HG03378 (cell line): ENCODE results near the gene HMGCS1.
"Not testable (repeated sequence)": the region's sequence is repeated elsewhere in the genome, so short reads cannot be mapped to it uniquely, and the experiment has no call there.

ENCODE experiments used
- ATAC-seq: cut with Tn5 transposase; IDR thresholded peaks from one replicate; pipeline ENCODE4 v1.9.1; 2021; ENCODE audit warnings: mild to moderate bottlenecking, moderate library complexity; ENCODE audit not compliant: unreplicated experiment

Gene HMGCS1

GRCh38 chr5:43279548-43280274, 33.5 kb downstream of the HMGCS1 start:
- ATAC-seq, result no peak

GRCh38 chr5:43275391-43275790, 37.8 kb downstream of the HMGCS1 start:
- ATAC-seq, result no peak

- no peak for ATAC-seq
These were observed 38.6 kb downstream of the HMGCS1 start for GRCh38 chr5:43274435-43275114.

- ATAC-seq, result no peak
These were observed 39.7 kb downstream of the HMGCS1 start for GRCh38 chr5:43273552-43273951.

- no peak for ATAC-seq
These were observed 42.6 kb downstream of the HMGCS1 start for GRCh38 chr5:43270645-43271044.

GRCh38 chr5:43268188-43268820, 44.9 kb downstream of the HMGCS1 start:
- ATAC-seq, result peak; percentile 88

GRCh38 chr5:43262269-43262668, 50.9 kb downstream of the HMGCS1 start:
- not testable (repeated sequence) for ATAC-seq

- no peak for ATAC-seq
These were observed 55.1 kb downstream of the HMGCS1 start for GRCh38 chr5:43258116-43258515.

- peak; percentile 43 for ATAC-seq
These were observed 56.8 kb downstream of the HMGCS1 start for GRCh38 chr5:43256261-43256966.

- ATAC-seq, result peak; percentile 65
These were observed 57.5 kb downstream of the HMGCS1 start for GRCh38 chr5:43255704-43256103.

GRCh38 chr5:43251754-43252153, 61.5 kb downstream of the HMGCS1 start:
- ATAC-seq, result no peak

- peak; percentile 42 for ATAC-seq
These were observed 67.4 kb downstream of the HMGCS1 start for GRCh38 chr5:43245724-43246385.

- peak; percentile 88 for ATAC-seq
These were observed 68.2 kb downstream of the HMGCS1 start for GRCh38 chr5:43244823-43245565.

- no peak for ATAC-seq
These were observed 69.9 kb downstream of the HMGCS1 start for GRCh38 chr5:43243270-43243669.

- ATAC-seq, result no peak
These were observed 71.0 kb downstream of the HMGCS1 start for GRCh38 chr5:43242196-43242595.
